AG04449 (cell line): ENCODE measurements around the gene DCST1.

Experiments used
- CTCF ChIA-PET: fragments of 350-600 bp; formaldehyde crosslinking; extraction: SDS; loops from one replicate; lab custom pipeline; 2021; ENCODE audit warnings: antibody characterized with exemption; lab: Yijun Ruan, JAX
- POLR2A ChIA-PET: fragments of 400-600, 350-600 bp; formaldehyde crosslinking; extraction: SDS; loops from one replicate; lab custom pipeline; 2020; ENCODE audit warnings: antibody characterized with exemption, inconsistent platforms; lab: Yijun Ruan, JAX
- DNase-seq: peaks from one replicate; pipeline ENCODE4 v3.0.0-alpha.2; 2010; ENCODE audit warnings: low read depth, low spot score
- H3K4me3 ChIP-seq: 2 replicates; pipeline ENCODE4 v1.5.1; 2011; ENCODE audit warnings: low read depth, mild to moderate bottlenecking, control low read depth, low read length
- CTCF ChIP-seq: IDR thresholded peaks from one replicate; pipeline ENCODE4 v1.5.1; 2011; ENCODE audit warnings: mild to moderate bottlenecking, moderate library complexity, low read length, control low read depth, inconsistent platforms; ENCODE audit not compliant: insufficient read depth; ENCODE audit errors: missing control alignments

Gene DCST1

GRCh38 chr1:155018617-155019348 lies 14.8 kb upstream of the DCST1 start:
- TF ChIP-seq CTCF: no peak
- CTCF ChIA-PET: interaction anchor here (1.0 to 10.5 kb wide), 17 partner anchors 9 to 174 kb away, joined by 3 to 244 read pairs (median 7); partner anchors contain the start of genes ADAM15, DCST1, DCST2 and KRTCAP2
- POLR2A ChIA-PET: interaction anchor here (1.5 kb wide), 1 partner anchor 48 kb away, joined by 5 read pairs; the partner anchor contains the start of gene SHC1
- DNase-seq: no peak
- H3K4me3 ChIP-seq: no peak overlapping the region

- no peak for DNase-seq
- ChIA-PET POLR2A (interaction anchor here (1.5 kb wide), 1 partner anchor 49 kb away, joined by 5 read pairs; the partner anchor contains the start of gene SHC1), CTCF (interaction anchor here (0.7 to 10.5 kb wide), 15 partner anchors 9 to 192 kb away, joined by 3 to 244 read pairs (median 5); partner anchors contain the start of genes ADAM15, DCST1, DCST2 and KRTCAP2)
- TF ChIP-seq CTCF: no peak
- H3K4me3 ChIP-seq: no peak overlapping the region
Observed at GRCh38 chr1:155019377-155020245, 14.0 kb upstream of the DCST1 start.

GRCh38 chr1:155022136-155022926 lies 11.3 kb upstream of the DCST1 start:
- no peak overlapping the region for H3K4me3 ChIP-seq
- ChIA-PET POLR2A (no interaction called here), CTCF (interaction anchor here (0.9 to 10.5 kb wide), 9 partner anchors 9 to 77 kb away, joined by 3 to 244 read pairs (median 4); partner anchors contain the start of genes ADAM15, LENEP, PBXIP1 and ZBTB7B)
- no peak for DNase-seq
- no peak for TF ChIP-seq CTCF

GRCh38 chr1:155022927-155023236 lies 10.7 kb upstream of the DCST1 start:
- no peak for DNase-seq
- TF ChIP-seq CTCF: no peak
- ChIA-PET POLR2A (no interaction called here), CTCF (interaction anchor here (0.9 to 10.5 kb wide), 7 partner anchors 20 to 78 kb away, joined by 3 to 244 read pairs (median 4); partner anchors contain the start of genes ADAM15, LENEP and ZBTB7B)
- H3K4me3 ChIP-seq: no peak overlapping the region

GRCh38 chr1:155023627-155024026 lies 10.0 kb upstream of the DCST1 start:
- no peak for DNase-seq
- CTCF ChIA-PET: interaction anchor here (0.8 to 10.5 kb wide), 5 partner anchors 19 to 63 kb away, joined by 3 to 244 read pairs (median 9); partner anchors contain the start of genes LENEP and ZBTB7B

More at GRCh38 chr1:155023627-155024026, 10.0 kb upstream of the DCST1 start:
- H3K4me3 ChIP-seq: no peak overlapping the region
- POLR2A ChIA-PET: no interaction called here
- no peak for TF ChIP-seq CTCF
